Fibroblast of the aortic adventitia (primary cell): ENCODE measurements around the gene ZNRF1. TPM values are rescaled to one million over a fixed set of nuclear protein-coding genes. Genes with fewer than 3 reads are reported as not detected.

ENCODE experiments used
- DNase-seq: peaks from one replicate; pipeline ENCODE4 v3.0.0-alpha.2; 2010; ENCODE audit warnings: low read depth
- H3K4me3 ChIP-seq: 2 replicates; pipeline ENCODE4 v1.5.1; 2011; ENCODE audit warnings: low read depth, mild to moderate bottlenecking, control low read depth, low read length, moderate library complexity
- CTCF ChIP-seq: IDR thresholded peaks from 2 replicates; pipeline ENCODE4 v1.5.1; 2011; ENCODE audit warnings: mild to moderate bottlenecking, low read length, control low read depth, inconsistent platforms; ENCODE audit not compliant: insufficient read depth
- total RNA-seq: library from RNA; depleted of rRNA; stranded (reverse); fragments of >200 nt; gene quantifications from 2 replicates; pipeline ENCODE4 v1.2.3, GENCODE V29; 2012; ENCODE audit warnings: low replicate concordance

The ZNRF1 gene
- total RNA-seq, 1 donor = 14.5 TPM

GRCh38 chr16:75071621-75072020, 72.8 kb downstream of the ZNRF1 start:
- no peak overlapping the region for H3K4me3 ChIP-seq
- DNase-seq = no peak
- no peak for TF ChIP-seq CTCF

- H3K4me3 ChIP-seq = no peak overlapping the region
- TF ChIP-seq CTCF = no peak
- no peak for DNase-seq
These were observed 73.6 kb downstream of the ZNRF1 start for GRCh38 chr16:75072239-75072947.

- no peak for TF ChIP-seq CTCF
These were observed 74.9 kb downstream of the ZNRF1 start for GRCh38 chr16:75073545-75074303.

GRCh38 chr16:75074304-75074793, 75.5 kb downstream of the ZNRF1 start:
- no peak overlapping the region for H3K4me3 ChIP-seq
- no peak for DNase-seq
- TF ChIP-seq CTCF = no peak

More at GRCh38 chr16:75073545-75074303, 74.9 kb downstream of the ZNRF1 start:
- DNase-seq = no peak
- no peak overlapping the region for H3K4me3 ChIP-seq

- no peak for DNase-seq
- no peak overlapping the region for H3K4me3 ChIP-seq
- no peak for TF ChIP-seq CTCF
These were observed 76.3 kb downstream of the ZNRF1 start for GRCh38 chr16:75074920-75075687.

GRCh38 chr16:75075688-75076268, 77.0 kb downstream of the ZNRF1 start:
- H3K4me3 ChIP-seq = no peak overlapping the region
- no peak for TF ChIP-seq CTCF
- no peak for DNase-seq
